VCaP (cell line): ENCODE results near the gene NATD1.

Experiments used
- H3K27ac ChIP-seq: fragments of 450-650 bp; 2 replicates; pipeline ENCODE4 v1.5.1; 2017
- CTCF ChIP-seq: fragments of 450-650 bp; conservative IDR thresholded peaks from 2 replicates; pipeline ENCODE4 v1.5.1; 2017; ENCODE audit warnings: mild to moderate bottlenecking, moderate library complexity

The NATD1 gene

GRCh38 chr17:21287703-21288449 lies 34.7 kb upstream of the NATD1 start:
- TF ChIP-seq CTCF = no peak
- peak overlapping the region; percentile 84 for H3K27ac ChIP-seq

- TF ChIP-seq CTCF = no peak
- H3K27ac ChIP-seq = peak overlapping the region; percentile 84
Observed at GRCh38 chr17:21286909-21287702, 33.9 kb upstream of the NATD1 start.

GRCh38 chr17:21286066-21286770 lies 33.0 kb upstream of the NATD1 start:
- peak overlapping the region; percentile 84 for H3K27ac ChIP-seq
- TF ChIP-seq CTCF = no peak

GRCh38 chr17:21285164-21286065 lies 32.2 kb upstream of the NATD1 start:
- TF ChIP-seq CTCF = no peak
- peak overlapping the region; percentile 84 for H3K27ac ChIP-seq

GRCh38 chr17:21284319-21285163 lies 31.3 kb upstream of the NATD1 start, which contains the start of gene MAP2K3:
Gene MAP2K3 (plus strand): TSS chr17:21284711. CDS start chr17:21284921, 210 bp downstream.
- H3K27ac ChIP-seq = peak within 1 kb of the TSS; percentile 84
- no peak for TF ChIP-seq CTCF
